ENCODE measurements around the gene CNTNAP2.

CNTNAP2 gene

DNA sequence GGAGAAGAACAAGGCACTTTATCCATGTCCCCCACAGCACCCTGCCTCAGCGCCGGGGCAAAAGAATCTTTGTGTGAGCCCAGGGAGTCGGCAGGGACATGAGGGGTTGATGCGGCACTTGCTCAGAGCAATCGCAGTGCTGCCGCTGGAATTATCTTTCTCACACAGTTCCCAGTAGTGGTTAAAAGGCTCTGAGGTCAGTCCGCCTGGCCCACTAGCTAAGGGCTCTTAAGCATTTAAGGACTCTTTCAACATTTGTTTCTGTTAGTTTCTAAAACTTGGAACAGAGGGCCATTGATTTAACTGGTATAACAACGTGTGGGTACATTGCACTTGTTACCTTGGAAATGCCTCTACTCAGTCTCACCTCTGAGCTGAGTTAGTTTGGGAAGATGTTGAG lies 2266.0 kb downstream of the CNTNAP2 start:
- CTCF ChIA-PET = no interaction called here
- no peaks in the 10 kb centered on the region for H3K27me3 ChIP-seq (replicated peaks in 2 of 5; ENCODE audit: control insufficient read depth in 4 of 5, insufficient read depth in 5 of 5, low read length in 4 of 5)
- H3K4me3 ChIP-seq (ENCODE audit: control insufficient read depth in 1 of 7, extremely low read depth in 1 of 7, insufficient read depth in 4 of 7, low read depth in 2 of 7, low read length in 6 of 7) = no peak overlapping the region
- H3K9me3 ChIP-seq (ENCODE audit: control extremely low read depth in 1 of 5, control insufficient read depth in 4 of 5, insufficient read depth in 2 of 5, low read depth in 1 of 5, low read length in 4 of 5) = peaks cover 0 to 6% (median 3%) of the 10 kb centered on the region in 5 experiments
- H3K27ac ChIP-seq (ENCODE audit: insufficient read depth in 1 of 2, low read depth in 1 of 2, low read length in 2 of 2, poor library complexity in 1 of 2, severe bottlenecking in 2 of 2) = no peak overlapping the region
- no peaks in the 10 kb centered on the region for H3K4me1 ChIP-seq (ENCODE audit: control extremely low read depth in 1 of 4, control insufficient read depth in 4 of 4, insufficient read depth in 4 of 4, low read length in 3 of 4)
- no peak for DNase-seq
- POLR2A ChIA-PET = no interaction called here
- 85% methylated on average over 7 of the region's 8 CpGs for WGBS (ENCODE audit: insufficient coverage)
- no peaks in the 10 kb centered on the region for H3K36me3 ChIP-seq (ENCODE audit: control insufficient read depth in 4 of 4, insufficient read depth in 4 of 4, low read length in 3 of 4)

DNA sequence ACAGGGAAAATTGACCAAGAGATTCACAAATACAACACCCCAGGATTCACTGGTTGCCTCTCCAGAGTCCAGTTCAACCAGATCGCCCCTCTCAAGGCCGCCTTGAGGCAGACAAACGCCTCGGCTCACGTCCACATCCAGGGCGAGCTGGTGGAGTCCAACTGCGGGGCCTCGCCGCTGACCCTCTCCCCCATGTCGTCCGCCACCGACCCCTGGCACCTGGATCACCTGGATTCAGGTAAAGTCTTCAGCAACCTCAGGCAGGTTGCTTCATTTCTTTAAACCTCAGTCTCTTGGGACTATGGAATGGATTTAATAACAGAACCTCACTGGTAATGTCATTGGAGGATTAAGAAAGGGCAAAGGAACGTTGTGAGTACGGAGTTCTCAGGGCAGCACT lies 2267.1 kb downstream of the CNTNAP2 start:
- Histone ChIP-seq H3K4me3 (ENCODE audit: control insufficient read depth in 1 of 7, extremely low read depth in 1 of 7, insufficient read depth in 4 of 7, low read depth in 2 of 7, low read length in 6 of 7) (no peak overlapping the region), H3K27ac (ENCODE audit: insufficient read depth in 1 of 2, low read depth in 1 of 2, low read length in 2 of 2, poor library complexity in 1 of 2, severe bottlenecking in 2 of 2) (no peak overlapping the region), H3K27me3 (replicated peaks in 2 of 5; ENCODE audit: control insufficient read depth in 4 of 5, insufficient read depth in 5 of 5, low read length in 4 of 5) (no peaks in the 10 kb centered on the region), H3K9me3 (ENCODE audit: control extremely low read depth in 1 of 5, control insufficient read depth in 4 of 5, insufficient read depth in 2 of 5, low read depth in 1 of 5, low read length in 4 of 5) (peaks cover 0 to 6% (median 3%) of the 10 kb centered on the region in 5 experiments), H3K36me3 (ENCODE audit: control insufficient read depth in 4 of 4, insufficient read depth in 4 of 4, low read length in 3 of 4) (no peaks in the 10 kb centered on the region), H3K4me1 (ENCODE audit: control extremely low read depth in 1 of 4, control insufficient read depth in 4 of 4, insufficient read depth in 4 of 4, low read length in 3 of 4) (no peaks in the 10 kb centered on the region)
- POLR2A ChIA-PET = no interaction called here
- 98% methylated on average over 11 of the region's 14 CpGs for WGBS (ENCODE audit: insufficient coverage)
- DNase-seq = no peak
- CTCF ChIA-PET = no interaction called here

DNA sequence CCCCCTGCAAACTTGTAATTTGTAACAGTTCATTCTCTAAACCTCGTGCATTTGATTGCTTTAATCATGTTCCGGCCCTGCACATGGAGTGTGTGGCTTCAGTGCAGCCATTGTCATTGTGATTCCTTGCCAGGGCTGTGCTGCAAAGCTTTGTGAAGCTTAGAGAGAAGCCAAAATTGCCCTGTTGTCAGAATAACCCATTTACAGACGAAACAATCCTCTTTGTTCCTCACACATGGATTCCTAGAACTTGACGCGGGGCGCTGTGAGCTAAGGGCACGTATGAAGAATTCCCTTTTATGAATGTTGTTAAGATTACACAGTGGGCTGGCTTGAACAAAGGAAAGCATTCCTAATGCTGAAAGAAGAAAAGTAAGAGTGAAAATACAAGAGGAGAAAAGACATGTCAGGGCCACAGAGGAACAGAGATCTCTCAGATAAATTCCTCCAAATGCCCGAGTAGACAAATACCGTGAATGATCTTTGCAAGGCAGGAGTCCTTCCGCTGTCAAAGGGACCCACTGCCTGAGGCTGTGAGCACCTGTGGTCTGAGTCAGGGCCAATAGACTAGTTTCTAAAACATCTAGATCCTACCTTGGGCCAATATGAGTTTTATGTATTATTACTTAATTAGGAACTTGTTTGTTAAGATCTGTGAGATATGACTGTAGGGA lies 2268.5 kb downstream of the CNTNAP2 start:
- Histone ChIP-seq H3K4me1 (ENCODE audit: control extremely low read depth in 1 of 4, control insufficient read depth in 4 of 4, insufficient read depth in 4 of 4, low read length in 3 of 4) (no peaks in the 10 kb centered on the region), H3K27me3 (replicated peaks in 2 of 5; ENCODE audit: control insufficient read depth in 4 of 5, insufficient read depth in 5 of 5, low read length in 4 of 5) (no peaks in the 10 kb centered on the region), H3K27ac (ENCODE audit: insufficient read depth in 1 of 2, low read depth in 1 of 2, low read length in 2 of 2, poor library complexity in 1 of 2, severe bottlenecking in 2 of 2) (no peak overlapping the region), H3K9me3 (ENCODE audit: control extremely low read depth in 1 of 5, control insufficient read depth in 4 of 5, insufficient read depth in 2 of 5, low read depth in 1 of 5, low read length in 4 of 5) (peaks cover 0 to 10% (median 7%) of the 10 kb centered on the region in 5 experiments), H3K36me3 (ENCODE audit: control insufficient read depth in 4 of 4, insufficient read depth in 4 of 4, low read length in 3 of 4) (no peaks in the 10 kb centered on the region), H3K4me3 (ENCODE audit: control insufficient read depth in 1 of 7, extremely low read depth in 1 of 7, insufficient read depth in 4 of 7, low read depth in 2 of 7, low read length in 6 of 7) (no peak overlapping the region)
- no peak for DNase-seq
- CTCF ChIA-PET = no interaction called here
- 92% methylated on average over 8 of the region's 10 CpGs for WGBS (ENCODE audit: insufficient coverage)
- POLR2A ChIA-PET = no interaction called here

- peaks cover 0 to 5% (median 4%) of the 10 kb centered on the region in 5 experiments for H3K9me3 ChIP-seq (ENCODE audit: control extremely low read depth in 1 of 5, control insufficient read depth in 4 of 5, insufficient read depth in 2 of 5, low read depth in 1 of 5, low read length in 4 of 5)
- CTCF ChIA-PET = no interaction called here
- POLR2A ChIA-PET = no interaction called here
Measured at GRCh38 chr7:148390381-148390780, 2273.8 kb downstream of the CNTNAP2 start.

DNA sequence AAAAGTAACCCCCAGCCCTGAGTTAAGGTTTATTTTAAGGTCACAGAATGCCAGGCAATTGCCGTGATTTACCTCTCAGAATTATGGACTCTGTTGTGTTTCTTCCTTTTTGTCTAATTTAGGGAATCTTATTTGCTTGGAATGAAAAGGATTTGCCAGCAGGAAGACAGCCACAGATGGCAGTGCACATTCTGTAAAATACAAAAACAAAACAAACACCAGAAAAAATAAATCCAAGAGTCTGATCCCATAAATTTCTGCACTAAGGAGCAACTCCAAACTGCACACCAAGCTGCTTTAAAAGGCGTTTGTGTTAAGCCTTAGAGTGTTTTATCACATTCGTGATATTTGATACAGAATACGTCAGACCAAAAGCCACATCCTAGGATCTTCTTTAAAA lies 2275.0 kb downstream of the CNTNAP2 start:
- CTCF ChIA-PET = no interaction called here
- POLR2A ChIA-PET = no interaction called here
- WGBS (ENCODE audit: insufficient coverage) = 100% methylated on average over 1 of the region's 4 CpGs

More at GRCh38 chr7:148390381-148390780, 2273.8 kb downstream of the CNTNAP2 start:
- DNase-seq = no peak
- Histone ChIP-seq H3K4me1 (ENCODE audit: control extremely low read depth in 1 of 4, control insufficient read depth in 4 of 4, insufficient read depth in 4 of 4, low read length in 3 of 4) (no peaks in the 10 kb centered on the region), H3K36me3 (ENCODE audit: control insufficient read depth in 4 of 4, insufficient read depth in 4 of 4, low read length in 3 of 4) (no peaks in the 10 kb centered on the region), H3K27ac (ENCODE audit: insufficient read depth in 1 of 2, low read depth in 1 of 2, low read length in 2 of 2, poor library complexity in 1 of 2, severe bottlenecking in 2 of 2) (no peak overlapping the region), H3K4me3 (ENCODE audit: control insufficient read depth in 1 of 7, extremely low read depth in 1 of 7, insufficient read depth in 4 of 7, low read depth in 2 of 7, low read length in 6 of 7) (no peak overlapping the region), H3K27me3 (replicated peaks in 2 of 5; ENCODE audit: control insufficient read depth in 4 of 5, insufficient read depth in 5 of 5, low read length in 4 of 5) (no peaks in the 10 kb centered on the region)

DNA sequence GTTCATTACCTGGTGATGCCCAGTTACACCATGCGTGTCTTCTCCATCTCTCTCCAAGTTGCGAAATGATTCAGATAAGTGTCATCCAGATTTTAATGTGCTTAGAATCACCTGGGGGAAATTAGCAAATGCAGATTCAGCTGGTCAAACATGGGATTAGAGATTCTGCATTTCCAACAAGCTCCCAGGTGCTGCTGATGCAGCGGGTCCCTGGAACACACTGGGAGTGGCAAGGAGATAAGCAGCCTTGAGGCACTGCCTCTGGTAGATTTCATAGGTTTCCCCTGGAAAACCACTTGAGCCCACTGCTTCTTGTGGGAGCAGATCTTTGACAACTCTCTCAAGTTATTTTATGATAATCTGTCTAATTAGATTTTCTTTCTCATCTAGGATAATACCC lies 2278.0 kb downstream of the CNTNAP2 start:
- Histone ChIP-seq H3K27ac (ENCODE audit: insufficient read depth in 1 of 2, low read depth in 1 of 2, low read length in 2 of 2, poor library complexity in 1 of 2, severe bottlenecking in 2 of 2) (no peak overlapping the region), H3K27me3 (replicated peaks in 2 of 5; ENCODE audit: control insufficient read depth in 4 of 5, insufficient read depth in 5 of 5, low read length in 4 of 5) (peaks cover 0 to 3% (median 0%) of the 10 kb centered on the region in 5 experiments), H3K9me3 (ENCODE audit: control extremely low read depth in 1 of 5, control insufficient read depth in 4 of 5, insufficient read depth in 2 of 5, low read depth in 1 of 5, low read length in 4 of 5) (peaks cover 0 to 2% (median under 1%) of the 10 kb centered on the region in 5 experiments), H3K36me3 (ENCODE audit: control insufficient read depth in 4 of 4, insufficient read depth in 4 of 4, low read length in 3 of 4) (no peaks in the 10 kb centered on the region), H3K4me1 (ENCODE audit: control extremely low read depth in 1 of 4, control insufficient read depth in 4 of 4, insufficient read depth in 4 of 4, low read length in 3 of 4) (peaks cover 0 to 13% (median 9%) of the 10 kb centered on the region in 4 experiments), H3K4me3 (ENCODE audit: control insufficient read depth in 1 of 7, extremely low read depth in 1 of 7, insufficient read depth in 4 of 7, low read depth in 2 of 7, low read length in 6 of 7) (no peak overlapping the region)
- DNase-seq = no peak
- ChIA-PET POLR2A (no interaction called here), CTCF (no interaction called here)
- 100% methylated on average over 3 of the region's 3 CpGs for WGBS (ENCODE audit: insufficient coverage)

More for the DNA sequence above, 2275.0 kb downstream of the CNTNAP2 start:
- Histone ChIP-seq H3K36me3 (ENCODE audit: control insufficient read depth in 4 of 4, insufficient read depth in 4 of 4, low read length in 3 of 4) (no peaks in the 10 kb centered on the region), H3K9me3 (ENCODE audit: control extremely low read depth in 1 of 5, control insufficient read depth in 4 of 5, insufficient read depth in 2 of 5, low read depth in 1 of 5, low read length in 4 of 5) (peaks cover 0 to 5% (median 4%) of the 10 kb centered on the region in 5 experiments), H3K27ac (ENCODE audit: insufficient read depth in 1 of 2, low read depth in 1 of 2, low read length in 2 of 2, poor library complexity in 1 of 2, severe bottlenecking in 2 of 2) (no peak overlapping the region), H3K4me3 (ENCODE audit: control insufficient read depth in 1 of 7, extremely low read depth in 1 of 7, insufficient read depth in 4 of 7, low read depth in 2 of 7, low read length in 6 of 7) (no peak overlapping the region), H3K27me3 (replicated peaks in 2 of 5; ENCODE audit: control insufficient read depth in 4 of 5, insufficient read depth in 5 of 5, low read length in 4 of 5) (no peaks in the 10 kb centered on the region), H3K4me1 (ENCODE audit: control extremely low read depth in 1 of 4, control insufficient read depth in 4 of 4, insufficient read depth in 4 of 4, low read length in 3 of 4) (no peaks in the 10 kb centered on the region)
- no peak for DNase-seq

DNA sequence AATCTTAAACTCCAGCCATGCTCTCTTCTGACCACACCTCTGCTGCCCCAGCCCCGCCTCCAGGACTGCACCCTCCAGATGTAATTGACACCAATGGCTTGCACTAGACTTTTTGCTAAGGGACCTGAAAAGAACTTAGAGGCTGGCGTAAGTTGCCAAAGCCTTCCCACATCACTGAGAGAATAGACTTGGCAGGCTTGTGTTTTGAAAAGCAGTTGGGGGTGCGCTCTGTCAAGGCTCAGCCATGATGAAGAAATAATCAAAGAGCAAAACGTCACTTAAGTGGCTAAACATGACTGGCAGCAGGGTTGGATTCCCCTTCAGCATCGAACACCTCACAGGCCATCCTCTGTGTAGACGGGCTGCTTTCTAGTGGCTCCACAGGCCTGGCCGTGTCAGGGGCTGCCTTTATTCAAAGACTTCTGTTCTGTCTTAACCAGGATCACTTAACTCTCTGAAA lies 2278.8 kb downstream of the CNTNAP2 start:
- H3K27me3 ChIP-seq (replicated peaks in 2 of 5; ENCODE audit: control insufficient read depth in 4 of 5, insufficient read depth in 5 of 5, low read length in 4 of 5) = peaks cover 0 to 3% (median 0%) of the 10 kb centered on the region in 5 experiments
- H3K27ac ChIP-seq (ENCODE audit: insufficient read depth in 1 of 2, low read depth in 1 of 2, low read length in 2 of 2, poor library complexity in 1 of 2, severe bottlenecking in 2 of 2) = no peak overlapping the region
- H3K36me3 ChIP-seq (ENCODE audit: control insufficient read depth in 4 of 4, insufficient read depth in 4 of 4, low read length in 3 of 4) = no peaks in the 10 kb centered on the region
- DNase-seq = no peak
- 95% methylated on average over 7 of the region's 7 CpGs for WGBS (ENCODE audit: insufficient coverage)
- ChIA-PET POLR2A (no interaction called here), CTCF (no interaction called here)
- H3K9me3 ChIP-seq (ENCODE audit: control extremely low read depth in 1 of 5, control insufficient read depth in 4 of 5, insufficient read depth in 2 of 5, low read depth in 1 of 5, low read length in 4 of 5) = no peaks in the 10 kb centered on the region
- H3K4me3 ChIP-seq (ENCODE audit: control insufficient read depth in 1 of 7, extremely low read depth in 1 of 7, insufficient read depth in 4 of 7, low read depth in 2 of 7, low read length in 6 of 7) = no peak overlapping the region
- H3K4me1 ChIP-seq (ENCODE audit: control extremely low read depth in 1 of 4, control insufficient read depth in 4 of 4, insufficient read depth in 4 of 4, low read length in 3 of 4) = peaks cover 0 to 17% (median 10%) of the 10 kb centered on the region in 4 experiments

All from common myeloid progenitor, CD34-positive (primary cell).